ENCODE measurements around the gene PRELID3B.
A peak's percentile ranks its signal among the peaks of the same experiment; 100 is the strongest.

The PRELID3B gene

GRCh38 chr20:59042151-59042795 is at the start of gene PRELID3B:
TSS of gene PRELID3B (minus strand) at chr20:59042786. CDS start at chr20:59042730, 56 bp downstream.
- peaks cover 32% of the 10 kb centered on the region for H3K36me3 Mint-ChIP-seq (ENCODE audit: insufficient read depth)
- peak; percentile 10 for ATAC-seq (replicated peaks; ENCODE audit: extremely low read depth, poor library complexity, severe bottlenecking)
- DNase-seq (ENCODE audit: low spot score in 2 of 2): peak; percentile 10 to 25
- peaks cover 41% of the 10 kb centered on the region for H3K4me1 Mint-ChIP-seq
- H3K4me3 Mint-ChIP-seq: peak within 1 kb of the TSS; percentile 76
- H3K9me3 Mint-ChIP-seq: no peaks in the 10 kb centered on the region
- H3K27me3 Mint-ChIP-seq: no peaks in the 10 kb centered on the region
- peak within 1 kb of the TSS; percentile 90 for H3K27ac Mint-ChIP-seq (ENCODE audit: low read depth)

- ATAC-seq (replicated peaks; ENCODE audit: extremely low read depth, poor library complexity, severe bottlenecking) (no peak), DNase-seq (ENCODE audit: low spot score in 2 of 2) (peak; percentile 70 to 84)
- Mint-ChIP-seq H3K4me1 (no peaks in the 10 kb centered on the region), H3K4me3 (no peak overlapping the region), H3K27me3 (no peaks in the 10 kb centered on the region), H3K36me3 (ENCODE audit: insufficient read depth) (peaks cover 2% of the 10 kb centered on the region), H3K9me3 (no peaks in the 10 kb centered on the region), H3K27ac (ENCODE audit: low read depth) (no peak overlapping the region)
Observed at GRCh38 chr20:59087829-59088433, 45.3 kb upstream of the PRELID3B start.

GRCh38 chr20:59086923-59087322 is 44.3 kb upstream of the PRELID3B start:
- no peak for DNase-seq (ENCODE audit: low spot score in 2 of 2)
- Mint-ChIP-seq H3K4me3 (no peak overlapping the region), H3K36me3 (ENCODE audit: insufficient read depth) (peaks cover 2% of the 10 kb centered on the region), H3K9me3 (no peaks in the 10 kb centered on the region), H3K27me3 (no peaks in the 10 kb centered on the region), H3K27ac (ENCODE audit: low read depth) (no peak overlapping the region), H3K4me1 (no peaks in the 10 kb centered on the region)
- ATAC-seq (replicated peaks; ENCODE audit: extremely low read depth, poor library complexity, severe bottlenecking): no peak

GRCh38 chr20:59084041-59084850 is 41.7 kb upstream of the PRELID3B start:
- Mint-ChIP-seq H3K4me3 (no peak overlapping the region), H3K4me1 (no peaks in the 10 kb centered on the region), H3K36me3 (ENCODE audit: insufficient read depth) (peaks cover 2% of the 10 kb centered on the region), H3K9me3 (no peaks in the 10 kb centered on the region), H3K27ac (ENCODE audit: low read depth) (no peak overlapping the region), H3K27me3 (peaks cover 21% of the 10 kb centered on the region)
- no peak for ATAC-seq (replicated peaks; ENCODE audit: extremely low read depth, poor library complexity, severe bottlenecking)
- DNase-seq (ENCODE audit: low spot score in 2 of 2): no peak

GRCh38 chr20:59082981-59083380 is 40.4 kb upstream of the PRELID3B start:
- Mint-ChIP-seq H3K36me3 (ENCODE audit: insufficient read depth) (no peaks in the 10 kb centered on the region), H3K9me3 (no peaks in the 10 kb centered on the region), H3K4me1 (no peaks in the 10 kb centered on the region), H3K27ac (ENCODE audit: low read depth) (no peak overlapping the region), H3K4me3 (no peak overlapping the region), H3K27me3 (peaks cover 31% of the 10 kb centered on the region)
- no peak for ATAC-seq (replicated peaks; ENCODE audit: extremely low read depth, poor library complexity, severe bottlenecking)
- DNase-seq (ENCODE audit: low spot score in 2 of 2): no peak

- no peak overlapping the region for H3K4me3 Mint-ChIP-seq
- DNase-seq (ENCODE audit: low spot score in 2 of 2) (no peak), ATAC-seq (replicated peaks; ENCODE audit: extremely low read depth, poor library complexity, severe bottlenecking) (no peak)
- no peak overlapping the region for H3K27ac Mint-ChIP-seq (ENCODE audit: low read depth)
- no peaks in the 10 kb centered on the region for H3K36me3 Mint-ChIP-seq (ENCODE audit: insufficient read depth)
- H3K27me3 Mint-ChIP-seq: peaks cover 39% of the 10 kb centered on the region
- H3K4me1 Mint-ChIP-seq: no peaks in the 10 kb centered on the region
- H3K9me3 Mint-ChIP-seq: no peaks in the 10 kb centered on the region
Observed at GRCh38 chr20:59082077-59082740, 39.6 kb upstream of the PRELID3B start.

GRCh38 chr20:59081036-59081435 is 38.5 kb upstream of the PRELID3B start:
- Mint-ChIP-seq H3K4me3 (no peak overlapping the region), H3K4me1 (peaks cover 4% of the 10 kb centered on the region), H3K36me3 (ENCODE audit: insufficient read depth) (no peaks in the 10 kb centered on the region), H3K27ac (ENCODE audit: low read depth) (no peak overlapping the region), H3K9me3 (no peaks in the 10 kb centered on the region), H3K27me3 (peaks cover 46% of the 10 kb centered on the region)
- no peak for DNase-seq (ENCODE audit: low spot score in 2 of 2)
- ATAC-seq (replicated peaks; ENCODE audit: extremely low read depth, poor library complexity, severe bottlenecking): no peak

GRCh38 chr20:59078231-59078630 is 35.6 kb upstream of the PRELID3B start:
- Mint-ChIP-seq H3K36me3 (ENCODE audit: insufficient read depth) (no peaks in the 10 kb centered on the region), H3K4me1 (peaks cover 14% of the 10 kb centered on the region), H3K27ac (ENCODE audit: low read depth) (no peak overlapping the region), H3K27me3 (peaks cover 72% of the 10 kb centered on the region), H3K4me3 (no peak overlapping the region), H3K9me3 (no peaks in the 10 kb centered on the region)
- DNase-seq (ENCODE audit: low spot score in 2 of 2) (no peak), ATAC-seq (replicated peaks; ENCODE audit: extremely low read depth, poor library complexity, severe bottlenecking) (no peak)

- Mint-ChIP-seq H3K36me3 (ENCODE audit: insufficient read depth) (no peaks in the 10 kb centered on the region), H3K27me3 (peaks cover 73% of the 10 kb centered on the region), H3K9me3 (no peaks in the 10 kb centered on the region), H3K4me1 (peaks cover 14% of the 10 kb centered on the region), H3K27ac (ENCODE audit: low read depth) (no peak overlapping the region), H3K4me3 (no peak overlapping the region)
- DNase-seq (ENCODE audit: low spot score in 2 of 2) (no peak), ATAC-seq (replicated peaks; ENCODE audit: extremely low read depth, poor library complexity, severe bottlenecking) (no peak)
Observed at GRCh38 chr20:59077705-59078104, 35.1 kb upstream of the PRELID3B start.

GRCh38 chr20:59075934-59076508 is 33.4 kb upstream of the PRELID3B start:
- Mint-ChIP-seq H3K36me3 (ENCODE audit: insufficient read depth) (no peaks in the 10 kb centered on the region), H3K4me1 (peaks cover 14% of the 10 kb centered on the region), H3K4me3 (no peak overlapping the region), H3K27ac (ENCODE audit: low read depth) (no peak overlapping the region), H3K27me3 (peaks cover 66% of the 10 kb centered on the region), H3K9me3 (no peaks in the 10 kb centered on the region)
- no peak for DNase-seq (ENCODE audit: low spot score in 2 of 2)
- ATAC-seq (replicated peaks; ENCODE audit: extremely low read depth, poor library complexity, severe bottlenecking): no peak

GRCh38 chr20:59074456-59074855 is 31.9 kb upstream of the PRELID3B start:
- peaks cover 52% of the 10 kb centered on the region for H3K27me3 Mint-ChIP-seq
- no peak for ATAC-seq (replicated peaks; ENCODE audit: extremely low read depth, poor library complexity, severe bottlenecking)
- peaks cover 14% of the 10 kb centered on the region for H3K4me1 Mint-ChIP-seq
- no peaks in the 10 kb centered on the region for H3K36me3 Mint-ChIP-seq (ENCODE audit: insufficient read depth)
- H3K27ac Mint-ChIP-seq (ENCODE audit: low read depth): no peak overlapping the region
- H3K4me3 Mint-ChIP-seq: no peak overlapping the region
- no peaks in the 10 kb centered on the region for H3K9me3 Mint-ChIP-seq
- no peak for DNase-seq (ENCODE audit: low spot score in 2 of 2)

GRCh38 chr20:59073582-59073981 is 31.0 kb upstream of the PRELID3B start:
- no peak for DNase-seq (ENCODE audit: low spot score in 2 of 2)
- no peaks in the 10 kb centered on the region for H3K9me3 Mint-ChIP-seq

More at GRCh38 chr20:59073582-59073981, 31.0 kb upstream of the PRELID3B start:
- peaks cover 14% of the 10 kb centered on the region for H3K4me1 Mint-ChIP-seq
- H3K27ac Mint-ChIP-seq (ENCODE audit: low read depth): no peak overlapping the region
- peaks cover 48% of the 10 kb centered on the region for H3K27me3 Mint-ChIP-seq
- no peak for ATAC-seq (replicated peaks; ENCODE audit: extremely low read depth, poor library complexity, severe bottlenecking)
- no peak overlapping the region for H3K4me3 Mint-ChIP-seq
- no peaks in the 10 kb centered on the region for H3K36me3 Mint-ChIP-seq (ENCODE audit: insufficient read depth)

Measured in central memory CD8-positive, alpha-beta T cell (primary cell).